IMR-90 (cell line): ENCODE data around the gene C10orf71. TPM values are rescaled to one million over a fixed set of nuclear protein-coding genes. Genes with fewer than 3 reads are reported as not detected.

ENCODE experiments used
- ATAC-seq: fragments of 200-7000 bp; cut with Tn5 transposase; 2 replicates; pipeline ENCODE4 v1.9.1; 2020; ENCODE audit warnings: low read depth, mild to moderate bottlenecking, moderate library complexity
- BruUV-seq: library from RNA; stranded (reverse); fragments of 400-500 nt; replicated peaks from 2 replicates; lab custom pipeline; 2021; lab: Mats Ljungman, UMichigan
- CTCF ChIA-PET: fragments of 300-600 bp; formaldehyde crosslinking; extraction: SDS; loops from one replicate; lab custom pipeline; 2021; ENCODE audit warnings: antibody characterized with exemption; lab: Yijun Ruan, JAX
- POLR2A ChIA-PET: fragments of 300-600 bp; sonication (Branson Sonifier 250); formaldehyde crosslinking; loops from one replicate; lab custom pipeline; 2022; ENCODE audit warnings: antibody characterized with exemption; ENCODE audit not compliant: unreplicated experiment; lab: Charles Lee
- DNase-seq: peaks from one replicate; pipeline ENCODE4 v3.0.0; 2013
- H2AFZ ChIP-seq: replicated peaks from 2 replicates; pipeline ENCODE3; 2013; ENCODE audit warnings: low read length, mild to moderate bottlenecking; ENCODE audit not compliant: poor library complexity
- H2AK5ac ChIP-seq: 2 replicates; pipeline ENCODE4 v1.6.1; 2013; ENCODE audit warnings: low read depth, low read length, inconsistent platforms
- H2AK9ac ChIP-seq: replicated peaks from 2 replicates; pipeline ENCODE3; 2013; ENCODE audit warnings: mild to moderate bottlenecking, low read depth, low read length, moderate library complexity; ENCODE audit not compliant: poor library complexity
- H2BK120ac ChIP-seq: 2 replicates; pipeline ENCODE4 v1.6.1; 2013; ENCODE audit warnings: low read depth, low read length, inconsistent platforms
- H2BK15ac ChIP-seq: 3 replicates; pipeline ENCODE4 v1.6.1; 2013; ENCODE audit warnings: low read depth, low read length, inconsistent platforms
- H2BK20ac ChIP-seq: 2 replicates; pipeline ENCODE4 v1.6.1; 2013; ENCODE audit warnings: low read depth, mild to moderate bottlenecking, inconsistent platforms, low read length, moderate library complexity
- H2BK5ac ChIP-seq: 2 replicates; pipeline ENCODE4 v1.6.1; 2013; ENCODE audit warnings: mild to moderate bottlenecking, low read depth, low read length, inconsistent platforms; ENCODE audit not compliant: poor library complexity, severe bottlenecking
- H3K14ac ChIP-seq: replicated peaks from 2 replicates; pipeline ENCODE4 v1.6.1; 2013; ENCODE audit warnings: low read depth, low read length, inconsistent platforms
- H3K18ac ChIP-seq: 2 replicates; pipeline ENCODE4 v1.6.1; 2013; ENCODE audit warnings: low read depth, low read length, control low read depth
- H3K23ac ChIP-seq: 2 replicates; pipeline ENCODE4 v1.6.1; 2013; ENCODE audit warnings: low read depth, low read length, inconsistent platforms
- H3K27ac ChIP-seq: 2 replicates; pipeline ENCODE4 v1.5.1; 2013; ENCODE audit warnings: mild to moderate bottlenecking, control low read depth, low read length; ENCODE audit not compliant: insufficient read depth
- H3K27me3 ChIP-seq: 2 replicates; pipeline ENCODE4 v1.6.1; 2013; ENCODE audit warnings: low read length; ENCODE audit not compliant: control insufficient read depth, insufficient read depth
- H3K36me3 ChIP-seq: 2 replicates; pipeline ENCODE4 v1.6.1; 2013; ENCODE audit warnings: low read length, mixed read lengths; ENCODE audit not compliant: control insufficient read depth, insufficient read depth
- H3K4ac ChIP-seq: 2 replicates; pipeline ENCODE4 v1.6.1; 2013; ENCODE audit warnings: low read depth, low read length, inconsistent platforms
- H3K4me1 ChIP-seq: 2 replicates; pipeline ENCODE4 v1.6.1; 2013; ENCODE audit warnings: low read length, mixed read lengths; ENCODE audit not compliant: control insufficient read depth, insufficient read depth
- H3K4me2 ChIP-seq: 2 replicates; pipeline ENCODE4 v1.6.1; 2013; ENCODE audit warnings: low read depth, mild to moderate bottlenecking, control low read depth, low read length, moderate library complexity
- H3K4me3 ChIP-seq: 2 replicates; pipeline ENCODE4 v1.5.1; 2013; ENCODE audit warnings: low read depth, mild to moderate bottlenecking, control low read depth, low read length, moderate library complexity; ENCODE audit not compliant: insufficient read depth
- H3K56ac ChIP-seq: 2 replicates; pipeline ENCODE4 v1.6.1; 2013; ENCODE audit warnings: low read length, inconsistent platforms; ENCODE audit not compliant: insufficient read depth; ENCODE audit errors: extremely low read depth
- H3K79me1 ChIP-seq, 2 experiments: 2 replicates each; pipeline ENCODE4 v1.6.1; 2013; ENCODE audit warnings: low read length in 2 of 2, inconsistent platforms in 1 of 2, low read depth in 1 of 2
- H3K9ac ChIP-seq: 2 replicates; pipeline ENCODE4 v1.6.1; 2013; ENCODE audit warnings: low read depth, low read length, control low read depth
- H3K9me1 ChIP-seq: 2 replicates; pipeline ENCODE4 v1.6.1; 2013; ENCODE audit warnings: low read length, inconsistent platforms; ENCODE audit not compliant: insufficient read depth
- H3K9me3 ChIP-seq: 2 replicates; pipeline ENCODE4 v1.6.1; 2013; ENCODE audit warnings: low read length; ENCODE audit not compliant: control insufficient read depth, insufficient read depth
- H4K20me1 ChIP-seq: 2 replicates; pipeline ENCODE4 v1.6.1; 2013; ENCODE audit warnings: low read length, inconsistent platforms; ENCODE audit not compliant: insufficient read depth
- H4K5ac ChIP-seq: 2 replicates; pipeline ENCODE4 v1.6.1; 2013; ENCODE audit warnings: mild to moderate bottlenecking, low read depth, low read length, control low read depth
- H4K8ac ChIP-seq, 2 experiments: 2 replicates each; pipeline ENCODE4 v1.6.1; 2013; ENCODE audit warnings: low read depth in 2 of 2, low read length in 2 of 2, control low read depth in 1 of 2, inconsistent platforms in 1 of 2
- H4K91ac ChIP-seq: 2 replicates; pipeline ENCODE4 v1.6.1; 2013; ENCODE audit warnings: low read depth, low read length, inconsistent platforms; ENCODE audit not compliant: insufficient read depth
- BHLHE40 ChIP-seq: fragments of 150-350 bp; IDR thresholded peaks from 2 replicates; pipeline ENCODE4 v1.6.1; 2016; ENCODE audit warnings: mild to moderate bottlenecking, low read depth, low read length
- CEBPB ChIP-seq: IDR thresholded peaks from 2 replicates; pipeline ENCODE4 v1.6.1; 2012; ENCODE audit warnings: low read depth, low read length, improper control_type of control experiment
- CHD1 ChIP-seq: IDR thresholded peaks from 2 replicates; pipeline ENCODE4 v1.6.1; 2012; ENCODE audit warnings: low read depth, low read length, improper control_type of control experiment
- CTCF ChIP-seq: conservative IDR thresholded peaks from 2 replicates; pipeline ENCODE4 v1.5.1; 2012; ENCODE audit warnings: mild to moderate bottlenecking, low read depth, low read length, improper control_type of control experiment
- ELK1 ChIP-seq: fragments of 150-350 bp; IDR thresholded peaks from 2 replicates; pipeline ENCODE4 v1.6.1; 2016; ENCODE audit warnings: low read depth, mild to moderate bottlenecking, low read length, moderate library complexity, borderline replicate concordance
- FOS ChIP-seq: fragments of 150-350 bp; IDR thresholded peaks from 2 replicates; pipeline ENCODE4 v1.6.1; 2016; ENCODE audit warnings: low read depth, low read length
- MAZ ChIP-seq: IDR thresholded peaks from 2 replicates; pipeline ENCODE4 v1.6.1; 2012; ENCODE audit warnings: low read depth, mild to moderate bottlenecking, low read length, improper control_type of control experiment, moderate library complexity, borderline replicate concordance
- MXI1 ChIP-seq: IDR thresholded peaks from 2 replicates; pipeline ENCODE4 v1.6.1; 2012; ENCODE audit warnings: low read depth, mild to moderate bottlenecking, low read length, moderate library complexity, borderline replicate concordance
- NFE2L2 ChIP-seq: fragments of 150-350 bp; IDR thresholded peaks from 2 replicates; pipeline ENCODE4 v1.6.1; 2016; ENCODE audit warnings: low read depth, mild to moderate bottlenecking, low read length
- POLR2A ChIP-seq: IDR thresholded peaks from 2 replicates; pipeline ENCODE4 v1.6.1; 2012; ENCODE audit warnings: mild to moderate bottlenecking, low read depth, low read length
- RAD21 ChIP-seq: IDR thresholded peaks from 2 replicates; pipeline ENCODE4 v1.6.1; 2012; ENCODE audit warnings: low read length, improper control_type of control experiment
- RCOR1 ChIP-seq: IDR thresholded peaks from 2 replicates; pipeline ENCODE4 v1.6.1; 2012; ENCODE audit warnings: mild to moderate bottlenecking, low read length, improper control_type of control experiment; ENCODE audit not compliant: insufficient replicate concordance
- RFX5 ChIP-seq: IDR thresholded peaks from 2 replicates; pipeline ENCODE4 v1.8.0; 2012; ENCODE audit warnings: low read depth, mild to moderate bottlenecking, low read length, moderate library complexity
- SMC3 ChIP-seq: fragments of 150-350 bp; IDR thresholded peaks from 2 replicates; pipeline ENCODE4 v1.6.1; 2016; ENCODE audit warnings: low read depth, mild to moderate bottlenecking, antibody characterized with exemption, low read length, moderate library complexity
- WGBS, 2 experiments: methylation state at CpG; one replicate each; pipeline versions ENCODE4 v1.1.5 to v1.1.7; 2013; ENCODE audit warnings: missing lambda C conversion rate in 2 of 2; ENCODE audit not compliant: insufficient read length in 1 of 2; ENCODE audit errors: extremely low coverage in 2 of 2; 5-methylcytosine and 5-hydroxymethylcytosine counted together
- dilution Hi-C: fragments of 300-500 bp; cut with HindIII; formaldehyde crosslinking; loops from one replicate; pipeline ENCODE4 v1.14.3; 2018; ENCODE audit warnings: low sequenced_read_pairs; ENCODE audit not compliant: unreplicated experiment
- in situ Hi-C: fragments of 300-500 bp; cut with MboI; formaldehyde crosslinking; loops from 3 replicates; pipeline ENCODE4 v1.14.3; 2019; ENCODE audit warnings: low sequenced_read_pairs, inconsistent platforms, mixed read lengths
- intact Hi-C: fragments of 100-400 bp; cut with micrococcal nuclease; formaldehyde crosslinking; loops from 2 replicates; pipeline ENCODE4 v1.10.0; 2022
- polyA plus RNA-seq, 3 experiments: library from polyadenylated mRNA; depleted of rRNA; stranded (reverse); fragments of >200 nt; gene quantifications; 2 replicates each; pipeline ENCODE4 v1.2.3, GENCODE V29; 2012; ENCODE audit warnings: low replicate concordance in 1 of 3
- total RNA-seq: library from RNA; depleted of rRNA; stranded (reverse); fragments of >200 nt; gene quantifications from 2 replicates; pipeline ENCODE4 v1.2.3, GENCODE V29; 2012
- TF ChIP-seq, protein P1 (sequence below): fragments of 150-350 bp; IDR thresholded peaks from 2 replicates; pipeline ENCODE4 v1.6.1; 2017; ENCODE audit warnings: mild to moderate bottlenecking, antibody characterized with exemption, low read length, low read depth

The C10orf71 gene
- total and polyA plus RNA-seq, 2 of the 4 experiments (the other 2 are of a cell fraction), result not detected

DNA sequence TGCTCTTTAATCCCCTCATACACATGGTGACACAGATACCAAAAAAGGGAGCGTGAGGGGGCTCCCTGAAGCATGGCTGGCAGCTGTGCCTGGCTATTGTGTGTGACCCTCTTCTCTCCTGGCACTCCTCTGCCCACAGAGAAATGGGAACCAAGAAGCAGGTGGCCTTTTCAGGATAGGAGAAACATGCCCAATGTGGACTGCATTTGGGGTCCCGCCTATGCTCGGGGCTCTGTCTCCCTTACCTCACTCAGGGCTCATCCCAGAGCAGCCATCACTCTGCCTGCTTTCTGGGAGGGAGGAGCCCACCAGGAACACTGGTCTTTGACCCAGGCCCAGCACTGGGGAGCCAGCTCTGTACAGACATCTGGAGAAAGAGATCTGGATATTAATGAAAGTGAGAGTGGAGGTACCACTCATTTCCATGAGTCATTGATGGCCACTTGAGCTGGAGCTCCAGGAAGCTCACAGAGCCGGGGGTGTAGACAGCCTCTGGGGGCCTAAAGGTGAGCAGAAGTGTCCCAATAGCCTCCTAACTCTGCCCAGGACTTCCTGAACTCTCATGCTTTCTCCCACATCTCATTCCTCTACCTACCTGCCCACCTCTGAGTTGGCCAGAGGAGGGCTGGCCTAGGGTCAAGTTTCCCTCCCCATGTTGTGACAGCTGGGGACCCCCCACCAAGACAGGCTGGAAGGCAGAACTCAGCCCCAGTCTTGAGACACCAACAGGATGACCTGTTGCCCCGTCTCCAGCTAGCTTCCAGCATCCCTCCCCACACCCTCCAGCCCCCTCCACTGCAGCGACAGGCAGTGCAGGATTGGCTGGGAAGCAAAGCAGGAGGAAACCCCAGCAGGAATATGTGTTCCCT lies 54.3 kb downstream of the C10orf71 start:
- TF ChIP-seq MXI1 (no peak), RAD21 (no peak), POLR2A (no peak), CHD1 (no peak), RFX5 (no peak), CTCF (no peak), SMC3 (no peak), FOS (no peak), MAZ (no peak), RCOR1 (no peak), BHLHE40 (no peak), CEBPB (no peak), ELK1 (no peak), NFE2L2 (no peak)
- TF ChIP-seq, protein P1, sequence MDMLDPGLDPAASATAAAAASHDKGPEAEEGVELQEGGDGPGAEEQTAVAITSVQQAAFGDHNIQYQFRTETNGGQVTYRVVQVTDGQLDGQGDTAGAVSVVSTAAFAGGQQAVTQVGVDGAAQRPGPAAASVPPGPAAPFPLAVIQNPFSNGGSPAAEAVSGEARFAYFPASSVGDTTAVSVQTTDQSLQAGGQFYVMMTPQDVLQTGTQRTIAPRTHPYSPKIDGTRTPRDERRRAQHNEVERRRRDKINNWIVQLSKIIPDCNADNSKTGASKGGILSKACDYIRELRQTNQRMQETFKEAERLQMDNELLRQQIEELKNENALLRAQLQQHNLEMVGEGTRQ, result no peak
- Histone ChIP-seq H3K56ac (no peak overlapping the region), H3K9me3 (peaks cover 5% of the 10 kb centered on the region), H3K4me3 (no peak overlapping the region), H3K23ac (no peak overlapping the region), H4K20me1 (no peaks in the 10 kb centered on the region), H3K9ac (no peak overlapping the region), H3K4ac (no peak overlapping the region), H4K5ac (no peak overlapping the region), H3K9me1 (no peaks in the 10 kb centered on the region), H3K18ac (no peak overlapping the region), H2AFZ (no peak overlapping the region), H2BK20ac (no peak overlapping the region), H3K27me3 (peaks cover 2% of the 10 kb centered on the region; the same call in 1 of the 2 replicates), H4K91ac (no peak overlapping the region), H3K36me3 (no peaks in the 10 kb centered on the region), H2AK5ac (no peak overlapping the region), H3K4me1 (no peaks in the 10 kb centered on the region), H4K8ac (no peak overlapping the region), H3K27ac (no peak overlapping the region), H3K4me2 (no peak overlapping the region), H3K79me1 (no peaks in the 10 kb centered on the region), H2BK120ac (no peak overlapping the region), H3K14ac (no peak overlapping the region), H2AK9ac (no peak overlapping the region), H2BK5ac (no peak overlapping the region), H2BK15ac (no peak overlapping the region)
- in situ Hi-C loops (no loop called here), dilution Hi-C loops (no loop called here), intact Hi-C loops (no loop called here)
- ATAC-seq (no peak), DNase-seq (no peak)
- POLR2A ChIA-PET, result no interaction called here
- no CpG with 5 or more reads among the region's 6 CpGs for WGBS, 2 experiments
- CTCF ChIA-PET, result no interaction called here
- no TSS peak for BruUV-seq
